PC-9 (cell line): Measurements from ENCODE around the gene SLC22A23. TPM values are rescaled to one million over a fixed set of nuclear protein-coding genes. Genes with fewer than 3 reads are reported as not detected.

Experiments used
- BruUV-seq: library from RNA; stranded (reverse); fragments of 400-500 nt; replicated peaks from 2 replicates; lab custom pipeline; 2021; lab: Mats Ljungman, UMichigan
- CTCF ChIA-PET: fragments of 300-600 bp; sonication (Branson Sonifier 250); formaldehyde crosslinking; loops from one replicate; lab custom pipeline; 2022; ENCODE audit warnings: antibody characterized with exemption; lab: Charles Lee
- POLR2A ChIA-PET: fragments of 300-600 bp; sonication (Branson Sonifier 250); formaldehyde crosslinking; loops from one replicate; lab custom pipeline; 2022; ENCODE audit warnings: antibody characterized with exemption; ENCODE audit not compliant: unreplicated experiment; lab: Charles Lee
- DNase-seq, 2 experiments: peaks; one replicate each; pipeline versions ENCODE4 v3.0.0 to v3.0.0-alpha.2; 2015 to 2022; ENCODE audit warnings: mixed read lengths in 1 of 2
- H2AFZ ChIP-seq: fragments of 200-600 bp; sonication (generic); 2 replicates; pipeline ENCODE4 v1.8.1; 2017; ENCODE audit warnings: antibody characterized with exemption
- H3F3A ChIP-seq: fragments of 200-600 bp; sonication (generic); 2 replicates; pipeline ENCODE4 v1.8.1; 2017; ENCODE audit warnings: antibody characterized with exemption, mild to moderate bottlenecking, low read depth; ENCODE audit not compliant: insufficient read depth
- H3K27ac ChIP-seq: fragments of 200-600 bp; sonication (generic); 2 replicates; pipeline ENCODE4 v1.6.1; 2016; ENCODE audit warnings: mixed run types
- H3K27me3 ChIP-seq: fragments of 200-600 bp; sonication (generic); 2 replicates; pipeline ENCODE4 v1.6.1; 2016; ENCODE audit warnings: low read depth, mixed run types; ENCODE audit not compliant: insufficient read depth
- H3K36me3 ChIP-seq: fragments of 200-600 bp; sonication (generic); 2 replicates; pipeline ENCODE4 v1.6.1; 2016; ENCODE audit warnings: low read depth, mixed run types
- H3K4me1 ChIP-seq: fragments of 200-600 bp; sonication (generic); replicated peaks from 2 replicates; pipeline ENCODE4 v1.6.1; 2016; ENCODE audit warnings: mixed run types; ENCODE audit not compliant: insufficient read depth
- H3K4me2 ChIP-seq: fragments of 200-600 bp; sonication (generic); 2 replicates; pipeline ENCODE4 v1.6.1; 2017; ENCODE audit warnings: mixed run types
- H3K4me3 ChIP-seq: fragments of 200-600 bp; sonication (generic); 2 replicates; pipeline ENCODE4 v1.6.1; 2016; ENCODE audit warnings: mixed run types
- H3K79me2 ChIP-seq: fragments of 200-600 bp; sonication (generic); 2 replicates; pipeline ENCODE4 v1.6.1; 2017; ENCODE audit warnings: low read depth, mixed run types
- H3K9me2 ChIP-seq: fragments of 200-600 bp; sonication (generic); 2 replicates; pipeline ENCODE4 v1.8.1; 2017; ENCODE audit warnings: mild to moderate bottlenecking; ENCODE audit not compliant: insufficient read depth
- H3K9me3 ChIP-seq: fragments of 200-600 bp; sonication (generic); 2 replicates; pipeline ENCODE4 v1.8.1; 2016; ENCODE audit warnings: low read depth; ENCODE audit not compliant: insufficient read depth
- H4K20me1 ChIP-seq: fragments of 200-600 bp; sonication (generic); 2 replicates; pipeline ENCODE4 v1.8.1; 2017; ENCODE audit not compliant: insufficient read depth
- CTCF ChIP-seq: fragments of 200-600 bp; sonication (generic); conservative IDR thresholded peaks from 2 replicates; pipeline ENCODE4 v1.6.1; 2017; ENCODE audit warnings: mixed run types, antibody characterized with exemption, mild to moderate bottlenecking, moderate library complexity
- EZH2 ChIP-seq: fragments of 200-600 bp; sonication (generic); IDR thresholded peaks from 2 replicates; pipeline ENCODE4 v1.8.0; 2017; ENCODE audit warnings: antibody characterized with exemption, low read depth
- intact Hi-C: fragments of 100-400 bp; cut with micrococcal nuclease; formaldehyde crosslinking; loops from one replicate; pipeline ENCODE4 v1.10.0; 2022; ENCODE audit not compliant: unreplicated experiment
- total RNA-seq: library from RNA; stranded (reverse); gene quantifications from 2 replicates; pipeline ENCODE4 v1.2.3, GENCODE V29; 2021

The SLC22A23 gene
- total RNA-seq, 1 experiment from 2014 or later: 13.5 TPM

GRCh38 chr6:3423439-3424184, 33.2 kb downstream of the SLC22A23 start:
- H4K20me1 ChIP-seq: no peaks in the 10 kb centered on the region
- peaks cover 10% of the 10 kb centered on the region; the same call in 1 of the 2 replicates for H3K79me2 ChIP-seq
- no peaks in the 10 kb centered on the region for H3K36me3 ChIP-seq
- H3F3A ChIP-seq: peaks cover 19% of the 10 kb centered on the region; the same call in 1 of the 2 replicates
- no peak overlapping the region for H2AFZ ChIP-seq
- no peaks in the 10 kb centered on the region for H3K27me3 ChIP-seq
- TF ChIP-seq CTCF (no peak), EZH2 (no peak)
- H3K9me3 ChIP-seq: no peaks in the 10 kb centered on the region
- H3K27ac ChIP-seq: no peak overlapping the region
- H3K4me2 ChIP-seq: no peak overlapping the region
- H3K4me1 ChIP-seq: peaks cover 37% of the 10 kb centered on the region
- no TSS peak for BruUV-seq
- no peak for DNase-seq
- CTCF ChIA-PET: no interaction called here
- H3K9me2 ChIP-seq: no peaks in the 10 kb centered on the region
- POLR2A ChIA-PET: no interaction called here
- no peak overlapping the region for H3K4me3 ChIP-seq
- intact Hi-C loops: no loop called here

GRCh38 chr6:3422435-3423070, 34.3 kb downstream of the SLC22A23 start:
- ChIA-PET CTCF (interaction anchor here (0.7 kb wide), 1 partner anchor 21 kb away, joined by 4 read pairs; no protein-coding TSS in a partner anchor), POLR2A (interaction anchor here (0.7 kb wide), 1 partner anchor 25 kb away, joined by 3 read pairs; no protein-coding TSS in a partner anchor)
- Histone ChIP-seq H2AFZ (no peak overlapping the region), H3K27ac (no peak overlapping the region), H3K9me2 (no peaks in the 10 kb centered on the region), H3K36me3 (no peaks in the 10 kb centered on the region), H3K9me3 (no peaks in the 10 kb centered on the region), H3K4me3 (no peak overlapping the region), H3K4me1 (peaks cover 48% of the 10 kb centered on the region), H3F3A (peaks cover 29% of the 10 kb centered on the region; the same call in 1 of the 2 replicates), H3K27me3 (no peaks in the 10 kb centered on the region), H3K79me2 (peaks cover 10% of the 10 kb centered on the region; the same call in 1 of the 2 replicates), H3K4me2 (no peak overlapping the region), H4K20me1 (no peaks in the 10 kb centered on the region)
- BruUV-seq: no TSS peak
- intact Hi-C loops: no loop called here
- TF ChIP-seq EZH2 (no peak), CTCF (no peak)
- DNase-seq: no peak

- POLR2A ChIA-PET: interaction anchor here (0.7 kb wide), 1 partner anchor 25 kb away, joined by 3 read pairs; no protein-coding TSS in a partner anchor
- no peak for TF ChIP-seq EZH2
- TF ChIP-seq CTCF: no peak
- intact Hi-C loops: no loop called here
- no peak overlapping the region for H3K4me3 ChIP-seq
- H3K4me2 ChIP-seq: no peak overlapping the region
- no peaks in the 10 kb centered on the region for H3K36me3 ChIP-seq
- H3K27ac ChIP-seq: no peak overlapping the region
- BruUV-seq: no TSS peak
- H2AFZ ChIP-seq: no peak overlapping the region
- no peaks in the 10 kb centered on the region for H4K20me1 ChIP-seq
- peaks cover 14% of the 10 kb centered on the region; the same call in 1 of the 2 replicates for H3K79me2 ChIP-seq
- DNase-seq: peak in 1 of 2 experiments; percentile 23
- H3K4me1 ChIP-seq: peaks cover 52% of the 10 kb centered on the region
- no peaks in the 10 kb centered on the region for H3K9me2 ChIP-seq
- H3K9me3 ChIP-seq: no peaks in the 10 kb centered on the region
- H3F3A ChIP-seq: peaks cover 29% of the 10 kb centered on the region; the same call in 1 of the 2 replicates
- H3K27me3 ChIP-seq: no peaks in the 10 kb centered on the region
- CTCF ChIA-PET: interaction anchor here (0.7 kb wide), 1 partner anchor 21 kb away, joined by 4 read pairs; no protein-coding TSS in a partner anchor
Observed at GRCh38 chr6:3421791-3422434, 34.9 kb downstream of the SLC22A23 start.
